Activated CD8-positive, alpha-beta T cell treated with anti-CD3 and anti-CD28 coated beads, Interleukin-2, amount 10 ng/mL, durations not matched to agents 7 days and 5 days (primary cell): ENCODE results near the gene KRT80. TPM values are rescaled to one million over a fixed set of nuclear protein-coding genes. Genes with fewer than 3 reads are reported as not detected.

Source experiments
- ATAC-seq: fragments of 150-1000 bp; cut with Tn5 transposase; one replicate; pipeline ENCODE4 v1.10.0; 2021; ENCODE audit warnings: moderate library complexity
- CTCF ChIA-PET: fragments of 350-600 bp; sonication (Branson Sonifier 250); formaldehyde crosslinking; loops from one replicate; lab custom pipeline; 2021; ENCODE audit warnings: antibody characterized with exemption; lab: Charles Lee
- POLR2A ChIA-PET: fragments of 350-600 bp; sonication (Branson Sonifier 250); formaldehyde crosslinking; loops from one replicate; lab custom pipeline; 2021; ENCODE audit warnings: antibody characterized with exemption; lab: Charles Lee
- DNase-seq: peaks from one replicate; pipeline ENCODE4 v3.0.0-alpha.2; 2020
- H3K27ac Mint-ChIP-seq: one replicate; pipeline ENCODE4 v1.8.0; 2021; ENCODE audit warnings: mild to moderate bottlenecking, mixed read lengths
- H3K27me3 Mint-ChIP-seq: one replicate; pipeline ENCODE4 v1.8.0; 2021; ENCODE audit warnings: low read depth, mixed read lengths
- H3K36me3 Mint-ChIP-seq: one replicate; pipeline ENCODE4 v1.8.0; 2021; ENCODE audit warnings: low read depth, mixed read lengths
- H3K4me1 Mint-ChIP-seq: one replicate; pipeline ENCODE4 v1.8.0; 2021; ENCODE audit warnings: low read depth, mixed read lengths
- H3K4me3 Mint-ChIP-seq: one replicate; pipeline ENCODE4 v1.8.0; 2021; ENCODE audit warnings: mild to moderate bottlenecking, mixed read lengths
- H3K9me3 Mint-ChIP-seq: one replicate; pipeline ENCODE4 v1.8.0; 2022; ENCODE audit warnings: mixed read lengths; ENCODE audit not compliant: insufficient read depth
- total RNA-seq, 2 experiments: library from RNA; stranded (reverse); gene quantifications; one replicate each; pipeline ENCODE4 v1.2.3, GENCODE V29; 2021

The KRT80 gene
- total RNA-seq, 2 experiments from 2014 or later = not detected

- no peaks in the 10 kb centered on the region for H3K9me3 Mint-ChIP-seq
- H3K4me1 Mint-ChIP-seq = no peaks in the 10 kb centered on the region
- no peak overlapping the region for H3K4me3 Mint-ChIP-seq
- no peak overlapping the region for H3K27ac Mint-ChIP-seq
- no peaks in the 10 kb centered on the region for H3K36me3 Mint-ChIP-seq
- DNase-seq = no peak
- ChIA-PET CTCF (interaction anchor here (4.8 kb wide), 1 partner anchor 12 kb away, joined by 30 read pairs; no protein-coding TSS in a partner anchor), POLR2A (no interaction called here)
- no peak for ATAC-seq
- H3K27me3 Mint-ChIP-seq = peaks cover 52% of the 10 kb centered on the region
These were observed 42.5 kb upstream of the KRT80 start for GRCh38 chr12:52234223-52234810.

- DNase-seq = no peak
- Mint-ChIP-seq H3K9me3 (no peaks in the 10 kb centered on the region), H3K27ac (no peak overlapping the region), H3K36me3 (no peaks in the 10 kb centered on the region), H3K4me3 (no peak overlapping the region), H3K4me1 (no peaks in the 10 kb centered on the region), H3K27me3 (peaks cover 53% of the 10 kb centered on the region)
- POLR2A ChIA-PET = no interaction called here
- CTCF ChIA-PET = interaction anchor here (1.8 kb wide), 1 partner anchor 11 kb away, joined by 5 read pairs; no protein-coding TSS in a partner anchor
- ATAC-seq = no peak
These were observed 41.8 kb upstream of the KRT80 start for GRCh38 chr12:52233462-52234207.

DNA sequence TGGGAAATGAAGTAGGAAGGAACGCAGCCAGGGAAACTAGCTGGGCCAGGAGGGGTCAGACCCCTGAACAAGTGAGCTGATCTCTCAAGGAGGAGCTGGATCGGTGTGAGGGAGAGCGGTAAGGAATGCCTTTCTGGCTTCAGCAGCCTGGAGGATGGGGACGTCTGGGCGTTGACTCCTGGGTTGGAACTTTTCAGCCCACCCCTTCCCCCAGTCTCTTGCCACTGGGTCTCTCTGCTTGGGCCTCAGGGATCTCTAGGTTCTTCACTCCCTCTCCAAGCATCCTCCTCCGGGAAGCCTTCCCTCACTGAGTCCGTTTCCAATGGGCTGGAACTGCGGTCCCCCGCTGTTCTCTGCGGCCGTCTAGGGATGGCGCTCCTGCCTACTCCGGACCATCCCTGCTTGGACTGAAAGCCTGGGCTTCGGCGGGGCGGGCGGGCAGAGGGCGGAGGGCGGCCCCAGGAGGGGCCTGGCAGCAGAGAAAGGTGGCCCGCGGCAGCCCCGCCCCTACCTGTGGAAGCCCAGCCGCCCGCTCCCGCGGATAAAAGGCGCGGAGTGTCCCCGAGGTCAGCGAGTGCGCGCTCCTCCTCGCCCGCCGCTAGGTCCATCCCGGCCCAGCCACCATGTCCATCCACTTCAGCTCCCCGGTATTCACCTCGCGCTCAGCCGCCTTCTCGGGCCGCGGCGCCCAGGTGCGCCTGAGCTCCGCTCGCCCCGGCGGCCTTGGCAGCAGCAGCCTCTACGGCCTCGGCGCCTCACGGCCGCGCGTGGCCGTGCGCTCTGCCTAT, 41.1 kb upstream of the KRT80 start, which contains the start of gene KRT7:
TSS of gene KRT7 (plus strand) at position 570 of the 788 bp plus-strand sequence. CDS start at position 624, 54 bp downstream.
- H3K27me3 Mint-ChIP-seq = peaks cover 57% of the 10 kb centered on the region
- DNase-seq (no peak), ATAC-seq (no peak)
- ChIA-PET CTCF (interaction anchor here (1.8 kb wide), 1 partner anchor 11 kb away, joined by 5 read pairs; no protein-coding TSS in a partner anchor), POLR2A (no interaction called here)
- H3K9me3 Mint-ChIP-seq = no peaks in the 10 kb centered on the region
- H3K36me3 Mint-ChIP-seq = no peaks in the 10 kb centered on the region
- no peak within 1 kb of the TSS for H3K4me3 Mint-ChIP-seq
- H3K27ac Mint-ChIP-seq = no peak within 1 kb of the TSS
- no peaks in the 10 kb centered on the region for H3K4me1 Mint-ChIP-seq

DNA sequence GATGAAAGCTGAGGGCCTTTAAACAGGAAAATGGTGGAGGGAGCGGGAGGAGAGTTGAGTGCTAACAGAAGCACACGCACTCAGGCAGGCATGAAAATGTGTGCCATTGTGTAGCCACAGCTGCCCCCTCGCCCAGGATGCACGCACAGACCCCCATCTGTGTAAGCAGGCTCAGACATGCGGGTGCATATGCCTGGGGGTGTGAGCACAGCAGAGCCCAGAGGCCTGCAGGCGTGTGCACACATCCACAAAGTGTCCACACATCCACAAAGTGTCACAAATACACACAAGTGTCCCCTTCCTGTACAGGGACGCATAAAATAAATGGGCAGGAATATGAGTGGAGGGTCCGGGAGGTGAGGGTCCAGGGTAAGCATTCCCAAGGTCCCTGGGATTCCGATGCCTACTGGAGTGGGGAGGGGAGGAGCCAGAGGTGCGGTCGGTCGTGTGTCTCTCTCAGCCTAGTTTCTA, 40.4 kb upstream of the KRT80 start:
- Mint-ChIP-seq H3K27me3 (peaks cover 62% of the 10 kb centered on the region), H3K27ac (no peak overlapping the region), H3K9me3 (no peaks in the 10 kb centered on the region), H3K4me3 (no peak overlapping the region), H3K36me3 (no peaks in the 10 kb centered on the region), H3K4me1 (no peaks in the 10 kb centered on the region)
- POLR2A ChIA-PET = no interaction called here
- DNase-seq (no peak), ATAC-seq (no peak)
- CTCF ChIA-PET = interaction anchor here (1.8 kb wide), 1 partner anchor 10 kb away, joined by 5 read pairs; no protein-coding TSS in a partner anchor

GRCh38 chr12:52231305-52232202, 39.7 kb upstream of the KRT80 start:
- Mint-ChIP-seq H3K4me1 (no peaks in the 10 kb centered on the region), H3K4me3 (no peak overlapping the region), H3K36me3 (no peaks in the 10 kb centered on the region), H3K27ac (no peak overlapping the region), H3K9me3 (no peaks in the 10 kb centered on the region), H3K27me3 (peaks cover 69% of the 10 kb centered on the region)
- DNase-seq (no peak), ATAC-seq (no peak)
- ChIA-PET CTCF (interaction anchor here (1.8 kb wide), 1 partner anchor 9 kb away, joined by 5 read pairs; no protein-coding TSS in a partner anchor), POLR2A (no interaction called here)

- ChIA-PET CTCF (interaction anchor here (0.9 to 1.0 kb wide), 3 partner anchors 14 to 49 kb away, joined by 3 to 4 read pairs (median 4); no protein-coding TSS in a partner anchor), POLR2A (interaction anchor here (1.6 kb wide), 1 partner anchor 8 kb away, joined by 3 read pairs; no protein-coding TSS in a partner anchor)
- no peaks in the 10 kb centered on the region for H3K36me3 Mint-ChIP-seq
- no peaks in the 10 kb centered on the region for H3K4me1 Mint-ChIP-seq
- no peak overlapping the region for H3K27ac Mint-ChIP-seq
- H3K9me3 Mint-ChIP-seq = no peaks in the 10 kb centered on the region
- no peak overlapping the region for H3K4me3 Mint-ChIP-seq
- DNase-seq = no peak
- ATAC-seq = no peak
- H3K27me3 Mint-ChIP-seq = peaks cover 73% of the 10 kb centered on the region
These were observed 38.8 kb upstream of the KRT80 start for GRCh38 chr12:52230364-52231281.

DNA sequence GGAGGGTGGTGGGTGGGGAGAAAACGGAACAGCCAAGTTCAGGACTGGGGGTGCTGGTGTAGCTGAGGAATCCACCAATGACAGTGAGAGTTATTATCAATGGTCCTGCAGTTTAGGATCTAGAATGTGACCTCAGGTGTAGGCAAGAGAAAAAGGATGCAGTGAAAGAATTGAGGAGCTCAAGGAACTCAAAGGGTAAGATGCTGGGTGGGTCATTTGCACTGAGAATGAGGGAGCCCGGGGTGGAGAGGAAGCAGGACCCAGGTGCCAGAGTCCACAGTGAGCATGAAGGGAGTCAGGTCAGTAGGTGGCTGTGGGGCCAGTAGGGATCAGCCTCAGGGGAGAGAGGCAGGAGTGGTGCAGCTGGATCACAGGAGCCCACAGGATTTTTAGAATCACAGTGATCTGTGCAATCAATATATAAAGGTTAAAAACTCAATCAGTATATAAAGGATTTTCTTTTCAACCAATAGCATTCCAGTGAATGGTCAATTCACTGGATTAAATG, 38.1 kb upstream of the KRT80 start:
- H3K36me3 Mint-ChIP-seq = no peaks in the 10 kb centered on the region
- no peaks in the 10 kb centered on the region for H3K9me3 Mint-ChIP-seq
- peaks cover 75% of the 10 kb centered on the region for H3K27me3 Mint-ChIP-seq
- ChIA-PET POLR2A (interaction anchor here (1.6 kb wide), 1 partner anchor 8 kb away, joined by 3 read pairs; no protein-coding TSS in a partner anchor), CTCF (interaction anchor here (0.9 to 1.0 kb wide), 3 partner anchors 15 to 49 kb away, joined by 3 to 4 read pairs (median 4); no protein-coding TSS in a partner anchor)
- no peaks in the 10 kb centered on the region for H3K4me1 Mint-ChIP-seq
- H3K4me3 Mint-ChIP-seq = no peak overlapping the region
- DNase-seq (no peak), ATAC-seq (no peak)
- no peak overlapping the region for H3K27ac Mint-ChIP-seq

- CTCF ChIA-PET = no interaction called here
These were observed 37.1 kb upstream of the KRT80 start for GRCh38 chr12:52228931-52229330.

GRCh38 chr12:52228366-52228765, 36.6 kb upstream of the KRT80 start:
- Mint-ChIP-seq H3K36me3 (no peaks in the 10 kb centered on the region), H3K4me1 (no peaks in the 10 kb centered on the region), H3K4me3 (no peak overlapping the region), H3K9me3 (no peaks in the 10 kb centered on the region), H3K27me3 (peaks cover 77% of the 10 kb centered on the region), H3K27ac (no peak overlapping the region)
- DNase-seq (no peak), ATAC-seq (no peak)
- ChIA-PET CTCF (no interaction called here), POLR2A (no interaction called here)

More at GRCh38 chr12:52228931-52229330, 37.1 kb upstream of the KRT80 start:
- Mint-ChIP-seq H3K4me1 (no peaks in the 10 kb centered on the region), H3K36me3 (no peaks in the 10 kb centered on the region), H3K27ac (no peak overlapping the region), H3K9me3 (no peaks in the 10 kb centered on the region), H3K27me3 (peaks cover 78% of the 10 kb centered on the region), H3K4me3 (no peak overlapping the region)
- no peak for ATAC-seq
- POLR2A ChIA-PET = interaction anchor here (1.6 kb wide), 1 partner anchor 9 kb away, joined by 3 read pairs; no protein-coding TSS in a partner anchor
- DNase-seq = no peak
